BLaER1 treated with 17β-estradiol and CSF1 and Interleukin-3, amounts not matched to agents 10 nM and 100 nM (cell line): Measurements from ENCODE around the gene TEKT5.
"Not testable (repeated sequence)": the region's sequence is repeated elsewhere in the genome, so short reads cannot be mapped to it uniquely, and the experiment has no call there.

Experiments
- H3K27ac ChIP-seq, 11 experiments: shearing (Covaris generic); formaldehyde crosslinking; 2 replicates each; pipeline ENCODE4 v1.8.1; 2022
- H3K27me3 ChIP-seq, 11 experiments: shearing (Covaris generic); formaldehyde crosslinking; 2 replicates each; pipeline ENCODE4 v1.8.1; 2022
- H3K36me3 ChIP-seq, 11 experiments: shearing (Covaris generic); formaldehyde crosslinking; 2 replicates each; pipeline ENCODE4 v1.8.1; 2022
- H3K4me1 ChIP-seq, 10 experiments: shearing (Covaris generic); formaldehyde crosslinking; 2 replicates each; pipeline ENCODE4 v1.8.1; 2022
- H3K4me2 ChIP-seq, 11 experiments: shearing (Covaris generic); formaldehyde crosslinking; 2 replicates each; pipeline ENCODE4 v1.8.1; 2022
- H3K4me3 ChIP-seq, 10 experiments: shearing (Covaris generic); formaldehyde crosslinking; 2 replicates each; pipeline ENCODE4 v1.8.1; 2022
- H3K9ac ChIP-seq, 11 experiments: shearing (Covaris generic); formaldehyde crosslinking; 2 replicates each; pipeline ENCODE4 v1.8.1; 2022
- H3K9me3 ChIP-seq, 11 experiments: shearing (Covaris generic); formaldehyde crosslinking; replicated peaks in 1 of 11; 2 replicates each; pipeline ENCODE4 v1.8.1; 2022
- H4K20me1 ChIP-seq, 11 experiments: shearing (Covaris generic); formaldehyde crosslinking; 2 replicates each; pipeline ENCODE4 v1.8.1; 2022
- Cebpa-rat ChIP-seq, 11 experiments: shearing (Covaris generic); IDR thresholded peaks; 2 replicates each; pipeline ENCODE4 v1.8.1; 2022

TEKT5 gene

DNA sequence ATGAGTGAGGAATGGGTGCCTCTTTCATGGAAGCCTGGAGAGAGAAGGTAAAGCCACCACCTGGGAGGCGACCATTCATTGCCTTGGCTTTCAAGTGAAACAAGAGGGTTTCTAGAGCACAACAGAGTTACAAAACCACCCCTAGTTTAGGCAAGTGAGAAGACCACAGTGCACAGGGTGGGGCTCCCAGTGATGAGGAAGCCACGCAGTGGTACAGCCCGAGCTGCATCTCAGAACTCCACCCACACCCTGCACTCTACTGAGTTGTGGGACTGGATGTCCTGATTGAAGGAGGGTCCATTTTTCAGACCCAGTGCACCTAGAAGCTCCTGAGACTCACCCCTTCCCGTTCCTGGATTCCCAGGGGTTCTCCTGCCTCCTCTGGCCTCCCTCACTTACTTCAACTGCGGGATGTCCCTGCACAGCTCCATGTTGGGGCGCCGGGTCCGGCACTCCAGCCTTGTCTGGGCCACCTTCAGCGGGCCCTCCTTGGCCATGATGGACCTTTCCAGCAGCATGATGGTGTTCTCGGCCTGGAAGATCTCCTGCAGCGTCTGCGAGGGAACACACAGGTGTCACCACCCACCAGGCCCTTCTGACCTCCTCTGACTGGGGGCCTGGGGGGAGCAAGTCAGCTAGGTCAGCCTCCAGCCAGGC, 59.2 kb downstream of the TEKT5 start:
- Histone ChIP-seq H3K4me1 (peaks cover 10 to 58% (median 16%) of the 10 kb centered on the region in 10 experiments), H3K9ac (no peak overlapping the region), H3K4me2 (peak overlapping the region in 3 of 11 experiments; percentile 34 to 37 (median 36); a peak in 4 of 22 replicates), H3K4me3 (no peak overlapping the region), H3K27ac (peak overlapping the region in 2 of 11 experiments; percentile 14 to 36; a peak in 3 of 22 replicates), H4K20me1 (no peaks in the 10 kb centered on the region), H3K9me3 (peaks cover 0 to 25% (median 13%) of the 10 kb centered on the region in 11 experiments; a peak in 19 of 22 replicates), H3K36me3 (no peaks in the 10 kb centered on the region), H3K27me3 (no peaks in the 10 kb centered on the region)
- no peak for TF ChIP-seq Cebpa-rat (IDR thresholded peaks at IDR 0.05)

DNA sequence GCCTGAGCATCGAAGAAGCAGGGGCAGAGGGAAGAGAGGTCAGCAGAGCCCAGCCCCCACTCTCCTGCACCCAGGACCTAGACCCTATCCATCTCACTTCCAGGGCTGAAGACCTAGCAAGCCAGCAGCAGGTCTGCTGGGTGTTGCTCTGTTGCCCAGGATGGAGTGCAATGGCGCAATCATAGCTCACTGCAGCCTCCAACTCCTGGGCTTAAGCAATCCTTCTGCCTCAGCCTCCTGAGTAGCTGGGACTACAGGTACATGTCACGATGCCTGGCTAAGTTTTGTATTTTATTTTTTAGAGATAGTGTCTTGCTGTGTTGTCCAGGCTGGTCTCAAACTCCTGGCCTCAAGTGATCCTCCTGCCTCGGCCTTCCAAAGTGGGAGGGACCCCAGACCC, 61.3 kb downstream of the TEKT5 start:
- H4K20me1 ChIP-seq, H3K27ac ChIP-seq, H3K27me3 ChIP-seq, H3K9ac ChIP-seq, H3K4me3 ChIP-seq, H3K36me3 ChIP-seq, H3K4me2 ChIP-seq: not testable (repeated sequence)
- Histone ChIP-seq H3K9me3 (peaks cover 0 to 23% (median 13%) of the 10 kb centered on the region in 11 experiments; a peak in 18 of 22 replicates), H3K4me1 (peaks cover 10 to 74% (median 32%) of the 10 kb centered on the region in 10 experiments)

DNA sequence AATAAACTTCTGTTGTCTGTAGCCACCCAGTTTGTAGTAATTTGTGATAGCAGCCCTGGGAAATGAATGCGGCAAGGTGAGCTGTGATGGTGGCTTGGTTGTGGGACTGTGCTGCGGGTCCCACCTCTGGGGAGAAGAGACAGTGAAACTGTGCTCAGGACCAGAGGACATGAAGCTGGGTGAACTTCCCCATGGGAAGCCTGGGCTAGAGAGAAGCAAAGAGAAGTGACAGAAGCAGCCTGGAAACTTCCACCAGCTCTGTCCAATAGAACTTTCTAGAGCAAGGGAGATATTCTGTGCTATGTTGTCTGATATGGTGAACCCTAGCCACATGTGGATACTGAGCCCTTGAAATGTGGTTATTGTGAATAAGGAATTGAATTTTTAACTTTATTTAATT, 62.8 kb downstream of the TEKT5 start:
- peak overlapping the region in 3 of 11 experiments; percentile 1 to 33 (median 19); a peak in 3 of 22 replicates for H3K4me2 ChIP-seq
- H3K36me3 ChIP-seq, result no peaks in the 10 kb centered on the region
- peaks cover 0 to 23% (median 13%) of the 10 kb centered on the region in 11 experiments; a peak in 18 of 22 replicates for H3K9me3 ChIP-seq
- peak overlapping the region in 2 of 11 experiments; percentile 11 to 22; a peak in 1 of 22 replicates for H3K27ac ChIP-seq
- H3K4me1 ChIP-seq, result peaks cover 0 to 75% (median 22%) of the 10 kb centered on the region in 10 experiments; a peak in 13 of 20 replicates
- H3K27me3 ChIP-seq, result no peaks in the 10 kb centered on the region
- H3K4me3 ChIP-seq, result no peak overlapping the region
- TF ChIP-seq Cebpa-rat (IDR thresholded peaks at IDR 0.05), result no peak
- H3K9ac ChIP-seq, result no peak overlapping the region
- H4K20me1 ChIP-seq, result no peaks in the 10 kb centered on the region

DNA sequence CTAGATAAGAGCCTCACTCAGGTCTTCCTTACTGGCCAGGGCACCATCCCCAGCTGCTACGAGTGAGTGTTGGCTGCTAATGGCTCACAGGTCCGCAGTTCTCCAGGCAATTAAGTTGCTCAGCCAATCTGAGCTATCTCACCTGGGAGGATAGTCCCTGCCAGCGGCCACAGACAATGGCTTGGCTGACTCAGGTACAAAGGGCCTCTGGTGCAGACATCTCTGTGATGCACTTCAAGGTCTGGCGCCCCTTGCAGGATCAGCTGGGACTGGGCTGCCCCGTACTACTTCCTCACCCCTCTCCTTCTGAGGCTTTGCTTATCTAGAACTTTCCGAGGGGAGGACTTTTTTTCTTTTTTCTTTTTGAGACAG, 65.2 kb downstream of the TEKT5 start:
- Histone ChIP-seq H4K20me1 (no peaks in the 10 kb centered on the region), H3K4me2 (peak overlapping the region in 8 of 11 experiments; percentile 1 to 69 (median 44); a peak in 11 of 22 replicates), H3K4me3 (no peak overlapping the region), H3K4me1 (peaks cover 0 to 75% (median 30%) of the 10 kb centered on the region in 10 experiments; a peak in 13 of 20 replicates), H3K36me3 (no peaks in the 10 kb centered on the region), H3K9me3 (peaks cover 0 to 11% (median 5%) of the 10 kb centered on the region in 11 experiments; a peak in 17 of 22 replicates), H3K27ac (peak overlapping the region in 9 of 11 experiments; percentile 26 to 78 (median 65); a peak in 16 of 22 replicates), H3K9ac (peak overlapping the region in 7 of 11 experiments; percentile 20 to 59 (median 37); a peak in 9 of 22 replicates), H3K27me3 (no peaks in the 10 kb centered on the region)
- no peak for TF ChIP-seq Cebpa-rat (IDR thresholded peaks at IDR 0.05)

DNA sequence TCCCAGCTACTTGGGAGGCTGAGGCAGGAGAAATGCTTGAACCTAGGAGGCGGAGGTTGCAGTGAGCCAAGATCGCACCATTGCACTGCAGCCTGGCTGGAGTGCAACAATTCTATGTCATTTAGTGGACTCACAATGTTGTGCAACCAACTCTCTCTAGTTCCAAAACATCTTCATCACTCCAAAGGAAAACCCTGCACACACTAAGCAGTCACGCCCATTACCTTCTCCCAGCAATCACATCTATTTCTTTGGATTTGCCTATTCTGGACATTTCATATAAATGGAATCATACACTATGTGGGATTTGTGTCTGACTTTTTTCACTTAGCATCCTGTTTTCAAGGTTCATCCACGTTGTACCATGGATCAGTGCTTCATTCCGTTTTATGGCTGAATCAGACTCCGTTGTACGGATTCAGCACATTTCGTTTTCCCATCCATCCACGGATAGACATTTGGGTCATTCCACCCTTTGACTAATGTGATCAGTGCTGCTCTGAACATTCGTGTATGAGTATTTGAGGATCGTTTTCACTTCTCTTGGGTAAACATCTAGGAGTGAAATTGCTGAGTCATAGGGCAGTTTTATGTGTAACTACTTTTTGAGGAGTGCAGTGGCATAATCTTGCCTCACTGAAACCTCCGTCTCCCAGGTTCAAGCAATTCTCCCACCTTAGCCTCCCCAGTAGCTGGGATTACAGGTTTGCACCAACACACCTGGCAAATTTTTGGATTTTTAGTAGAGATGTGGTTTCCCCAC, 69.0 kb downstream of the TEKT5 start:
- Histone ChIP-seq H3K9ac (no peak overlapping the region), H3K4me1 (peaks cover 0 to 70% (median 33%) of the 10 kb centered on the region in 10 experiments; a peak in 14 of 20 replicates), H4K20me1 (no peaks in the 10 kb centered on the region), H3K36me3 (no peaks in the 10 kb centered on the region), H3K9me3 (peaks cover 0 to 6% (median 0%) of the 10 kb centered on the region in 11 experiments; a peak in 4 of 22 replicates), H3K4me2 (peak overlapping the region in 5 of 11 experiments; percentile 3 to 47 (median 21); a peak in 9 of 22 replicates), H3K27me3 (no peaks in the 10 kb centered on the region), H3K27ac (peak overlapping the region in 7 of 11 experiments; percentile 15 to 63 (median 47); a peak in 6 of 22 replicates), H3K4me3 (no peak overlapping the region)
- TF ChIP-seq Cebpa-rat (IDR thresholded peaks at IDR 0.05), result no peak

DNA sequence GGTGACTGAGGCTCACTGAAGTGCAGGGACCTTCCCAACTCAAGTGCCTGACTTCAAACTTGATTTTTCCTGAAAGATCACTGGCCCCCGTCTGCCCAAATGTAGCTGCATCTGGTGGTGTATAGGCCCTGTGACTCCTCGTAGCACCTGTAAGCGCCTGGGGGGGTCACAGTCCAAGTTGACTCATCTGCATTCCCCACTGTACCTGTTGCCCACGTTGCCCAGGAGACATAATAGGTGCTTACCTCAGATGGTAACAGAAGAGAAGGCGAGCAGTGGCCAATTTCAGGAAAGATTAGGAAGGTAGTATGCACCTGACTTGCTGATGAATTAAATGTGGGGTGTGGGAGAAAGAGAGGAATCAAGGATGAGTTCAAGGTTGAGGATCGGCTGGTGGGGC, 70.2 kb downstream of the TEKT5 start:
- Histone ChIP-seq H3K9me3 (peaks cover 0 to 6% (median 0%) of the 10 kb centered on the region in 11 experiments; a peak in 4 of 22 replicates), H3K4me3 (no peak overlapping the region), H3K27me3 (no peaks in the 10 kb centered on the region), H3K9ac (no peak overlapping the region), H3K4me2 (peak overlapping the region in 2 of 11 experiments; percentile 16; a peak in 2 of 22 replicates), H4K20me1 (no peaks in the 10 kb centered on the region), H3K36me3 (no peaks in the 10 kb centered on the region), H3K4me1 (peaks cover 0 to 57% (median 26%) of the 10 kb centered on the region in 10 experiments; a peak in 14 of 20 replicates), H3K27ac (no peak overlapping the region; a peak in 2 of 22 replicates)
- no peak for TF ChIP-seq Cebpa-rat (IDR thresholded peaks at IDR 0.05)

DNA sequence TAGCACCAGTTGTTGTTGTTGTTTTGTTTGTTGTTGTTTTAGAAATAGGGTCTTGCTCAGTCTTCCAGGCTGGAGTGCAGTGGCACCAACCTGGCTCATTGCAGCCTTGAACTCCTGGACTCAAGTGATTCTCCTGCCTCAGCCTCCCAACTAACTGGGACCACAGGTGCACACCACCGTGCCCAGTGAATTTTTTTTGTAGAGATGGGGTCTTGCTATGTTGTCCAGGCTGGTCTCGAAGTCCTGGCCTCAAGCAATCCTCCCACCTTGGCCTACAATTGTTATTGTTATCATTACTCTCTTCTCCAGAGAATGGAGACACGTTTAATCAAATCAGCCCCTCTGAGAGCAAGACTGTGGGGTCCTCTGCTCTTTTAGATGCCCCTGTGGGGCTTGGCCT, 71.7 kb downstream of the TEKT5 start:
- Histone ChIP-seq H4K20me1 (no peaks in the 10 kb centered on the region), H3K36me3 (no peaks in the 10 kb centered on the region), H3K27ac (no peak overlapping the region), H3K9ac (no peak overlapping the region), H3K9me3 (peaks cover 0 to 6% (median 0%) of the 10 kb centered on the region in 11 experiments; a peak in 4 of 22 replicates), H3K27me3 (no peaks in the 10 kb centered on the region), H3K4me2 (no peak overlapping the region), H3K4me3 (no peak overlapping the region), H3K4me1 (peaks cover 0 to 43% (median 12%) of the 10 kb centered on the region in 10 experiments; a peak in 12 of 20 replicates)
- no peak for TF ChIP-seq Cebpa-rat (IDR thresholded peaks at IDR 0.05)

DNA sequence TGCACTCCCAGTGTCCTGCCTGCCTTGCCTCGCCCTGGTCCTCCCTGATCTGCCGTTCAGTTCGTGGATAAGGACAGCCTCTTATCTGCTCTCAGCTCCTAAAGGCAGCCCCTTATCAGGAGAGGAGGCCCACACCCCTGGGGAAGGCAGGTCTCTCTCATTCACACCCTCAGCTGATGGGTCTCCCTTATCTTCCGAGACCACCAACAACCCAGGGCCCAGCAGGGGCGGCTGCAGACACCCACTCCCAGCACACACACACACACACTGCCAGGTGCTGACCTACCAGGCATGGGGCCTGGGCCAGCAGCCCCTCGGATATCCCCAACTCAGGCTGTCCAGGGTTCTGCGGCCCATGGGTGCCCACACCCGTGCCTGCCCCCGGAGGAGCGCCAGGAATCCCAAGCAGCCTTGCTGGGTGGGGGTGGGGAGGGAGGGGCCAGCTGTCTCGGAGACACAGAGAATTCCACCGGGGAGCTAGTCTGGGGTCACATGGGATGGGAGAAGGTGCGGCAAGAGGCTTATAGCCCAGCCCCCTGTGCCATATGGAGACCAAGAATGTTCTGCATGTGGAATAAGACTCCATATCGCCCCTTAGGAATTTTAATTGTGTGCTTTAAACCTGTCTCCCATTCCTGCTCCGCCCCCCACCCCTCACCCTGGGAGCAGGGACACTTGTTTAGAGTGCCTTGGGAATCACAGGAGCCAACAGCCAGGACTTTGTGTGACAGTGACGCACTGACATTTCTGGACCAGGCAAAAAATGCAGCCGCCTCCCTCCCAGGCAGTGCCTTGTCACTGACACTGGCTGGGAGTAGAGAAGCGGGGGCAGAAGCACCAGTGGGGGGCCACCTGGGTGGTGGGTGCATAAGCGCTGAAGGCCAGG, 72.5 kb downstream of the TEKT5 start:
- H3K4me3 ChIP-seq, result no peak overlapping the region
- no peak overlapping the region for H3K9ac ChIP-seq
- no peak for TF ChIP-seq Cebpa-rat (IDR thresholded peaks at IDR 0.05)
- H3K4me1 ChIP-seq, result peaks cover 1 to 41% (median 11%) of the 10 kb centered on the region in 10 experiments; a peak in 18 of 20 replicates
- H3K36me3 ChIP-seq, result no peaks in the 10 kb centered on the region
- no peaks in the 10 kb centered on the region for H3K27me3 ChIP-seq
- H3K27ac ChIP-seq, result no peak overlapping the region
- H3K4me2 ChIP-seq, result no peak overlapping the region
- no peaks in the 10 kb centered on the region for H4K20me1 ChIP-seq
- H3K9me3 ChIP-seq, result peaks cover 0 to 6% (median 0%) of the 10 kb centered on the region in 11 experiments; a peak in 4 of 22 replicates

DNA sequence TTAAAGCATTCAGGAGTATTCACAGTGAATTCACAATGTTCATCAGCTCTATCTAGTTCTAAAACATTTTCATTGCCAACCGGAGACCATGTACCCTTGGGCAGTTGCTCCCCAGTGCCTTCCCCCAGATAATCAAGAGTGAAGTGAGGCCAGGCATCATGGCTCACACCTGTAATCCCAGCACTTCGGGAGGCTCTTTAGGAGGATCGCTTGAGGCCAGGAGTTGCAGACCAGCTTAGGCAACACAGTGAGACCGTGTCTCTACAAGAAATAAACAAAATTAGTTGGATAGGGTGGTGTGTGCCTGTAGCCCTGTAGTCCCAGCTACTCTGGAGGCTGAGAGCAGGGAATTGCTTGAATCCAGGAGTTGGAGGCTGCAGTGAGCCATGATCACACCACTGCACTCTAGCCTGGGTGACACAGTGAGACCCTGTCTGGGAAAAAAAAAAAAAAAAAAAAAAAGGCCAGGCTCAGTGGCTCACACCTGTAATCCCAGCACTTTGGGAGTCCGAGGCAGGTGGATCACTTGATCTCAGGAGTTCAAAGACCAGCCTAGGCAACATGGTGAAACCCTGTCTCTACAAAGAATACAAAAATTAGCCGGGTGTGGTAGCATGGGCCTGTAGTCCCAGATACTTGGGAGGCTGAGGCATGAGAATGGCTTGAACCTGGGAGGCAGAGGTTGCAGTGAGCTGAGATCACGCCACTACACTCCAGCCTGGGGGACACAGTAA, 73.3 kb downstream of the TEKT5 start:
- H3K4me3 ChIP-seq, H3K9ac ChIP-seq, H4K20me1 ChIP-seq, H3K27ac ChIP-seq, H3K9me3 ChIP-seq, H3K36me3 ChIP-seq, H3K4me2 ChIP-seq, H3K27me3 ChIP-seq: not testable (repeated sequence)
- H3K4me1 ChIP-seq, result peaks cover 8 to 41% (median 17%) of the 10 kb centered on the region in 10 experiments; a peak in 18 of 20 replicates
